Mucosa of rectum (tissue), 2 donors: ENCODE data around the gene PROC.
A peak's percentile ranks its signal among the peaks of the same experiment; 100 is the strongest.

ENCODE experiments used
- H3K27ac ChIP-seq, 2 donors: one replicate each; pipeline ENCODE4 v1.7.0; 2013; ENCODE audit warnings: inconsistent platforms in 2 of 2, low read depth in 2 of 2, low read length in 2 of 2
- H3K27me3 ChIP-seq, 2 donors: one replicate each; pipeline ENCODE4 v1.7.0; 2013; ENCODE audit warnings: low read length in 2 of 2; ENCODE audit not compliant: control insufficient read depth in 2 of 2, insufficient read depth in 2 of 2
- H3K36me3 ChIP-seq, 2 donors: one replicate each; pipeline ENCODE4 v1.7.0; 2013; ENCODE audit warnings: low read length in 2 of 2; ENCODE audit not compliant: control insufficient read depth in 2 of 2, insufficient read depth in 2 of 2
- H3K4me1 ChIP-seq, 2 donors: one replicate each; pipeline ENCODE4 v1.7.0; 2013; ENCODE audit warnings: low read length in 2 of 2, mild to moderate bottlenecking in 1 of 2; ENCODE audit not compliant: control insufficient read depth in 2 of 2, insufficient read depth in 2 of 2
- H3K4me3 ChIP-seq, 2 donors: one replicate each; pipeline ENCODE4 v1.7.0; 2013; ENCODE audit warnings: low read length in 2 of 2
- H3K9ac ChIP-seq, 2 donors: one replicate each; pipeline ENCODE4 v1.7.0; 2013; ENCODE audit warnings: low read length in 2 of 2, low read depth in 1 of 2, mild to moderate bottlenecking in 1 of 2
- H3K9me3 ChIP-seq, 2 donors: one replicate each; pipeline ENCODE4 v1.7.0; 2013; ENCODE audit warnings: low read length in 2 of 2; ENCODE audit not compliant: control insufficient read depth in 2 of 2
- donor health status: healthy.
- donor health status: Normal muscosa, but diverticular disease.

Gene PROC

GRCh38 chr2:127413782-127414637, 4.2 kb upstream of the PROC start:
- Histone ChIP-seq H3K36me3 (no peaks in the 10 kb centered on the region), H3K4me3 (no peak overlapping the region), H3K4me1 (peaks cover 10 to 13% of the 10 kb centered on the region in 2 donors), H3K27ac (no peak overlapping the region), H3K27me3 (no peaks in the 10 kb centered on the region), H3K9me3 (no peaks in the 10 kb centered on the region), H3K9ac (no peak overlapping the region)

GRCh38 chr2:127414638-127415592, 3.3 kb upstream of the PROC start:
- no peaks in the 10 kb centered on the region for H3K27me3 ChIP-seq
- H3K4me3 ChIP-seq, result no peak overlapping the region
- peaks cover 10 to 13% of the 10 kb centered on the region in 2 donors for H3K4me1 ChIP-seq
- no peak overlapping the region for H3K9ac ChIP-seq
- no peak overlapping the region for H3K27ac ChIP-seq
- H3K9me3 ChIP-seq, result no peaks in the 10 kb centered on the region
- no peaks in the 10 kb centered on the region for H3K36me3 ChIP-seq

DNA sequence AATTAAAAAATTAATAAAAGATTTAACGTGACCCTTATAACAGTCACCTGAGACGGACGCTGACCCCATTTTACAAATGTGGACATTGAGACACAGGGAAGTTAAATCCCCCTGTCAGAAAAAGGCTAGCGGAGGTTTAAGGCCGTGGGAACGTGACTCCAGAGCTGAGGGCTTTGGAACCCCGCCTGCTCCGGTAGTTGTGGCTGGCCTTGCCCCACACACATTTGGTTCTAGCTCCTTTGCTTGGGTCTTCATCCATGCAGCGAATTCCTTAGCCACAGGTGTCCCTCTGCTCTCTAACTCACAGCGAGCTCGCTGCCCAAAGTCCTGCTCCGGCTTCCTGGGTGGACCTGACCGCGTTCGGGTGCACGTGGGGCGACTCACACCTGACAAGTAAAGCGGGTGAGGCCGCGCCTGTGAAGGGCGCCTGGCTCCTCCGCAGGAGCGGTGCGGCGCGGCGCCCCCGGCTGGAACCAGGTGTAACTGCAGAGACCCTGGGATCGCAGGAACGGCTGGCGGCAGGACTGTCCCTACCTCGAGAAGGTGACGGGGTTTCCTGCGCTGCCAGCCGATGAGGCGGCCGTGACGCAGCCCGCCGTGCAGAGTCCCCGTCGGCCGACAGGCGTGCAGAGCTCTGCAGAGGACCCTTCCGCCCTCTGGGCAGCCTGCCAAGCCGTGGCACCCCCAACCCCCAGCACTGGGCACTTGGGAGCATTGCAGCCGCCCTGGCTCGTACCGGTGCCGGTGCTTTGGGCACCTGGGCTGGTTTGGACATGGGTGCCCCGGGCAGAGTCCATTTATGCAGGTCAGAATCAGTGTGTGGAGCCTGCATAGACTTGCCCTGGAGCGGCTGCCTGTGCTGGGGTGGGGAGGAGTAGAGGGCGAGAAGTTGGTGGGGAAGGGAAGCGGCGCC, 2.4 kb upstream of the PROC start:
- peak overlapping the region; percentile 66 to 68 for H3K9ac ChIP-seq
- H3K27me3 ChIP-seq, result no peaks in the 10 kb centered on the region
- H3K36me3 ChIP-seq, result no peaks in the 10 kb centered on the region
- no peak overlapping the region for H3K27ac ChIP-seq
- no peaks in the 10 kb centered on the region for H3K9me3 ChIP-seq
- H3K4me3 ChIP-seq, result peak overlapping the region; percentile 61 to 73
- peaks cover 8 to 13% of the 10 kb centered on the region in 2 donors for H3K4me1 ChIP-seq

DNA sequence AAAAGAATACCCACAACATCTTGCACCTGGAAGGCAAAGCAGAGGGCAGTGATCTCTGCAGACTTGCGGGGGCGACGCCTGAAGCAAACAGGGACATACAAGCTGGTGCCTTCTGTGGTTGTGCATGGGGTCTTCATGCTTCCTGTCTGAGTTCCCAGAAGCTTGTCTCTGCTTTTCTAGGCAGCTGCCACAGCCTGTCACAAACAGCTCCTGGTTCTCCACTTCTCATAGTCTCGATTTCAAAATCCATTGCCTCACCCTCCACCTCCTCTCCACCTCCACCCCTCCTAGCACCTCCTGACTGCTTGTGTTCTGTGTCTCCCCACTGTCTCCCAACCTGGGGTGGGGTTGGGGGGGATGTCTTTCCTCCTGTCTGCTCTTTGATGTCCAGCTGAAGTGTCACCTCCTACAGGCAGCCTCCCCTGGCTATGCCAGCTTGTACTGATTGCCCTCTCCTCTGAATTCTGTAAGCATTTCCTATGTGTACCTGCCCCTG, 1.7 kb upstream of the PROC start:
- H3K36me3 ChIP-seq, result no peaks in the 10 kb centered on the region
- no peaks in the 10 kb centered on the region for H3K9me3 ChIP-seq
- H3K27ac ChIP-seq, result no peak overlapping the region
- H3K4me3 ChIP-seq, result peak overlapping the region; percentile 61 to 73
- H3K27me3 ChIP-seq, result peaks cover 0 to under 1% of the 10 kb centered on the region in 2 donors
- peak overlapping the region in 1 of 2 donors; percentile 66 for H3K9ac ChIP-seq
- peaks cover 8 to 13% of the 10 kb centered on the region in 2 donors for H3K4me1 ChIP-seq

DNA sequence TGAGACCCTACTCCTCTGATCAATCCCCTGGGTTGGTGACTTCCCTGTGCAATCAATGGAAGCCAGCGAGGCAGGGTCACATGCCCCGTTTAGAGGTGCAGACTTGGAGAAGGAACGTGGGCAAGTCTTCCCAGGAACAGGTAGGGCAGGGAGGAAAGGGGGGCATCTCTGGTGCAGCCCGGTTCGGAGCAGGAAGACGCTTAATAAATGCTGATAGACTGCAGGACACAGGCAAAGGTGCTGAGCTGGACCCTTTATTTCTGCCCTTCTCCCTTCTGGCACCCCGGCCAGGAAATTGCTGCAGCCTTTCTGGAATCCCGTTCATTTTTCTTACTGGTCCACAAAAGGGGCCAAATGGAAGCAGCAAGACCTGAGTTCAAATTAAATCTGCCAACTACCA, 821 bp upstream of the PROC start:
- Histone ChIP-seq H3K9me3 (no peaks in the 10 kb centered on the region), H3K9ac (no peak overlapping the region), H3K27me3 (peaks cover 0 to 4% of the 10 kb centered on the region in 2 donors), H3K27ac (no peak overlapping the region), H3K36me3 (no peaks in the 10 kb centered on the region), H3K4me1 (peaks cover 8 to 13% of the 10 kb centered on the region in 2 donors), H3K4me3 (no peak overlapping the region)

GRCh38 chr2:127419112-127419430, 844 bp downstream of the PROC start:
- H3K27me3 ChIP-seq, result peaks cover 0 to 4% of the 10 kb centered on the region in 2 donors
- no peak overlapping the region for H3K9ac ChIP-seq
- no peak overlapping the region for H3K4me3 ChIP-seq
- H3K4me1 ChIP-seq, result peaks cover 15% of the 10 kb centered on the region in 2 donors
- no peaks in the 10 kb centered on the region for H3K9me3 ChIP-seq
- no peaks in the 10 kb centered on the region for H3K36me3 ChIP-seq
- H3K27ac ChIP-seq, result no peak overlapping the region

- H3K9ac ChIP-seq, result no peak overlapping the region
- H3K4me1 ChIP-seq, result peaks cover 15% of the 10 kb centered on the region in 2 donors
- H3K9me3 ChIP-seq, result no peaks in the 10 kb centered on the region
- H3K27me3 ChIP-seq, result peaks cover 0 to 4% of the 10 kb centered on the region in 2 donors
- H3K27ac ChIP-seq, result no peak overlapping the region
- no peaks in the 10 kb centered on the region for H3K36me3 ChIP-seq
- no peak overlapping the region for H3K4me3 ChIP-seq
Measured at GRCh38 chr2:127419448-127420038, 1.3 kb downstream of the PROC start.

DNA sequence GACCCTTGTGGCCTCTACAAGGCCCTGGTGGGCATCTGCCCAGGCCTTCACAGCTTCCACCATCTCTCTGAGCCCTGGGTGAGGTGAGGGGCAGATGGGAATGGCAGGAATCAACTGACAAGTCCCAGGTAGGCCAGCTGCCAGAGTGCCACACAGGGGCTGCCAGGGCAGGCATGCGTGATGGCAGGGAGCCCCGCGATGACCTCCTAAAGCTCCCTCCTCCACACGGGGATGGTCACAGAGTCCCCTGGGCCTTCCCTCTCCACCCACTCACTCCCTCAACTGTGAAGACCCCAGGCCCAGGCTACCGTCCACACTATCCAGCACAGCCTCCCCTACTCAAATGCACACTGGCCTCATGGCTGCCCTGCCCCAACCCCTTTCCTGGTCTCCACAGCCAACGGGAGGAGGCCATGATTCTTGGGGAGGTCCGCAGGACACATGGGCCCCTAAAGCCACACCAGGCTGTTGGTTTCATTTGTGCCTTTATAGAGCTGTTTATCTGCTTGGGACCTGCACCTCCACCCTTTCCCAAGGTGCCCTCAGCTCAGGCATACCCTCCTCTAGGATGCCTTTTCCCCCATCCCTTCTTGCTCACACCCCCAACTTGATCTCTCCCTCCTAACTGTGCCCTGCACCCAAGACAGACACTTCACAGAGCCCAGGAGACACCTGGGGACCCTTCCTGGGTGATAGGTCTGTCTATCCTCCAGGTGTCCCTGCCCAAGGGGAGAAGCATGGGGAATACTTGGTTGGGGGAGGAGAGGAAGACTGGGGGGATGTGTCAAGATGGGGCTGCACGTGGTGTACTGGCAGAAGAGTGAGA, 2.0 kb downstream of the PROC start:
- no peaks in the 10 kb centered on the region for H3K36me3 ChIP-seq
- H3K27ac ChIP-seq, result no peak overlapping the region
- H3K4me1 ChIP-seq, result peaks cover 13 to 15% of the 10 kb centered on the region in 2 donors
- H3K4me3 ChIP-seq, result no peak overlapping the region
- H3K9ac ChIP-seq, result no peak overlapping the region
- peaks cover 0 to 4% of the 10 kb centered on the region in 2 donors for H3K27me3 ChIP-seq
- no peaks in the 10 kb centered on the region for H3K9me3 ChIP-seq
